Inflammatory macrophage treated with lipopolysaccharide for 1 hour (primary cell): ENCODE data around the gene SF3B2.
"Not testable (repeated sequence)": the region's sequence is repeated elsewhere in the genome, so short reads cannot be mapped to it uniquely, and the experiment has no call there.

Experiments used
- DNase-seq, 2 donors: peaks; one replicate each; pipeline ENCODE4 v3.0.0-alpha.2; 2020 to 2022

SF3B2 gene

GRCh38 chr11:66051766-66052663, at the start of gene SF3B2:
Gene SF3B2, plus strand, starts transcription at chr11:66052364. Its CDS starts 21 bp downstream, at chr11:66052385.
- peak; percentile 92 to 97 for DNase-seq

- DNase-seq = no peak
These were observed 49.4 kb upstream of the SF3B2 start for GRCh38 chr11:66002648-66003225.

GRCh38 chr11:66003291-66003690, 48.9 kb upstream of the SF3B2 start:
- no peak for DNase-seq

- DNase-seq = no peak
These were observed 48.0 kb upstream of the SF3B2 start for GRCh38 chr11:66004186-66004585.

GRCh38 chr11:66006134-66006890, 45.9 kb upstream of the SF3B2 start:
- no peak for DNase-seq

GRCh38 chr11:66006891-66007176, 45.3 kb upstream of the SF3B2 start:
- DNase-seq = no peak

GRCh38 chr11:66007201-66007634, 44.9 kb upstream of the SF3B2 start:
- DNase-seq = no peak

GRCh38 chr11:66008095-66008467, 44.1 kb upstream of the SF3B2 start:
- no peak for DNase-seq

GRCh38 chr11:66008468-66009101, 43.6 kb upstream of the SF3B2 start:
- DNase-seq = peak in 1 of 2 donors; percentile 18

DNA sequence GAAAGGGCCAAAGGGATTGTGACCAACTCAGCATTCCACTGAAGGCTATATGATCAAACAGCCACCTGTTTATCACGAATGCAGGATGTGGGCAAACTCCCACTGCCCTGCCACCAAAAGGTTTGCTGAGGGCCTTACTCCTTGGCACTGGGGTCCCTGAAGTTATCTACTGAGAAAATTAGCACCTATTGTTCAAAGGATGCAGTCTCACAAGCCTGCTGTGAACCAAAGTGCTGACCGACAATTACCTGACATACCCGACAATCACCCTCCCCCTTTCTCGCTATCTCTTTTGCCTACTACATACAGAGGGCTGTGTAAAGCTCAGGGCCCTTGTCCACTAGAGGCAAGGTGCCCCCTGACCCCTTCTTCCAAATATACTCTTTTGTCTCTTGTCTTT, 42.1 kb upstream of the SF3B2 start:
- DNase-seq = not testable (repeated sequence)

- DNase-seq = no peak
These were observed 40.9 kb upstream of the SF3B2 start for GRCh38 chr11:66011239-66011784.

DNA sequence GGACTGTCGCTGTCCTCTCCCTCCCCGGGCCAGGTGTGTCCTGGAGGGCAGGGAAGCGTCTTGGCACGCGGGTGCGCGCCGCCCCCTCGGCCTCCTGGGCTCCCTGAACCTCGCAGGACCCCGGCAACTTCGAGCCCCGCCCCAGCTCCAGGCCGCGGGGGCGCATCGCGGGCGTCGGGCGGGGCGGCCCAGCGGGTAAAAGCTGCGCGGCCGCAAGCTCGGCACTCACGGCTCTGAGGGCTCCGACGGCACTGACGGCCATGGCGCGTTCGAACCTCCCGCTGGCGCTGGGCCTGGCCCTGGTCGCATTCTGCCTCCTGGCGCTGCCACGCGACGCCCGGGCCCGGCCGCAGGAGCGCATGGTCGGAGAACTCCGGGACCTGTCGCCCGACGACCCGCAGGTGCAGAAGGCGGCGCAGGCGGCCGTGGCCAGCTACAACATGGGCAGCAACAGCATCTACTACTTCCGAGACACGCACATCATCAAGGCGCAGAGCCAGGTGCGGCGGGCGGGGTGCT, 40.3 kb upstream of the SF3B2 start, which contains the start of gene CST6:
Gene CST6 (plus strand): TSS at position 224 of the 519 bp plus-strand sequence. CDS start 37 bp downstream, at position 261.
- DNase-seq = no peak

DNA sequence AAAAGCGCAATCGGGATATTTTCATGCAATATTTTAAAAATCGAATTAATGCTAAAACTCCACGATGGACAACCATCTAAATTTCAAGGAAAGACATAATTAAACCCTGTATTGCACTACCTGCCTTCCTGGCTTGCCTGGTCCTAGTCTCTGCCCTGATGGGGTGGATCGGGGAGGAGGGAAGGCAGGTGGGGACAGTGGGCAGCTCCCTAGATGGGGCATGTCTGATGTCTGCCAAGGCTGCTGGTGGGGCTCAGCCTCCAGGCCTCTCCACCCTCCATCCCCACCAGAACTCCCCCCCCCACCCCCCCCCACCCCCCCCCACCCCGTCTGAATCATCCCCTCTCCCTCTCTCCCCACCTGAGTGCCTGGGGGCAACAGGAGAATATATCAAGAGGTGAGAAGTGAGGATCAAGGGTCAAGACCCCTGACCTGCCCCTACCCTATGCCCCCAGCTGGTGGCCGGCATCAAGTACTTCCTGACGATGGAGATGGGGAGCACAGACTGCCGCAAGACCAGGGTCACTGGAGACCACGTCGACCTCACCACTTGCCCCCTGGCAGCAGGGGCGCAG, 39.7 kb upstream of the SF3B2 start:
- no peak for DNase-seq

DNA sequence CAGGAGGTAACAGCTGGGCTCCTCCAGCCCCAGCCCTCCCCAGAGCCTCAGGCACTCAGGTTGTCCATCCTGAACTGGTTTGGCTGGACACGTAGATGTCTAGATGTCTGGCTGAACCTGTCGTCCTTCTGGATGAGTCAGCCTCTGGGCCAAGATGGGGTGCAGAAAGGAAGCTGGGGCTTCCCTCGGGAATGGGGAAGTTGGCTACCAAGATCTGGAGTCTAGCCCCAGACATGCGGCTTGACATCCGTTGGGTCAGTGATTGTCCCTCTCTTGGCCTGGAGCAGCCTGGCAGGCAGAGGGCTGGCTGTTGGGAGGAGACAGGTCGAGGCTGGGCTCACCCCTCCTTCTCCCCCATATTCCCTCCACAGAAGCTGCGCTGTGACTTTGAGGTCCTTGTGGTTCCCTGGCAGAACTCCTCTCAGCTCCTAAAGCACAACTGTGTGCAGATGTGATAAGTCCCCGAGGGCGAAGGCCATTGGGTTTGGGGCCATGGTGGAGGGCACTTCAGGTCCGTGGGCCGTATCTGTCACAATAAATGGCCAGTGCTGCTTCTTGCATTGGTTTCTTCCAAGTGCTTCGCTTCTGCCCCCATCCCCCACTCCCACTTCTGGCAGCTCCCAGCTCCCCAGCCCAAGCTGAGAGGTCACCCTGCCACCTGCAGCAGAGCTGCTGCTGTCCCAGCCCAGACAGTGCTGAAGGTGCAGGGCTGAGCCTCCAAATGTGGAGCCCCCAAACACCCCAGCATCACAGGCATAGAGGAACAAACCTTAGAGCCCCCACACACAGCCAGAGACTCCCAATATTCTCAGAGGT, 39.0 kb upstream of the SF3B2 start:
- DNase-seq = peak; percentile 77 to 78

DNA sequence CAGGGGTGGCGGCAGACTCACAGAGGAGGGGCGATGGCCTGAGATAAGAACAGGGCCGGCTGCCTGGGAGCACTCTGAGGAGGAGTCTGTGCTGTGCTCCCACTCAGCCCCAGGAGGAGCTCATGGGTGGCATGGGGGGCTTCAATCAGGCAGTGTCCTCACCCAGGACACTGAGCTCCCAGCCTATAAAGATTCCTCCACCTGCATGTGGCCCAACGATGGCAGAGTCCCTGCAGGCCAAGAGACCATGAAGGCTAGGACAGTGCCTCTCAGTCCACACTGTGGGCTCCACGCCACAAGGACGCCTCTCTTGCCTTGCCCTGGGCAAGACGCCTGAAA, 38.4 kb upstream of the SF3B2 start:
- DNase-seq = no peak

GRCh38 chr11:66014804-66015453, 37.2 kb upstream of the SF3B2 start:
- DNase-seq = no peak

DNA sequence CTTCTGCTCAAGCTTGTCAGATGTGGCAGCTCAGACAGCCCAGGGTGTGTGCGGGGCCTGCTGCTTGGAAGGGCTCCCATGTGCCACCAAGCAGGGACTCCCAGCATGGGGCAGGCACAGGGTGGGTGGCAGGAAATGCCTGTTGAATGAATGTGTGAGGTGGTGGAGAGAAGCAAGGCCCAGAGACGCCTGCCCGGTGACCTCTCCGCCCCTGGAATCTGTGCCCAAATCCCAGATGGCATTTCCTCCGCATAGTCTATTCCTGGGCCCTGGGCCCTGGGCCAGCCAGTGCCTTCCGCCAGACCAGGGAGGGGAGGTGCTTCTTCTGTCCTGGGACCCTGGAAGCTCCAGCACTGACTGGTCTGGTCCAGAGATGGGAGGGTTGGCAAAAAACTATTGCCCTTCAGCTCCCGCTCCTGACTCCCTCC, 36.7 kb upstream of the SF3B2 start:
- no peak for DNase-seq

DNA sequence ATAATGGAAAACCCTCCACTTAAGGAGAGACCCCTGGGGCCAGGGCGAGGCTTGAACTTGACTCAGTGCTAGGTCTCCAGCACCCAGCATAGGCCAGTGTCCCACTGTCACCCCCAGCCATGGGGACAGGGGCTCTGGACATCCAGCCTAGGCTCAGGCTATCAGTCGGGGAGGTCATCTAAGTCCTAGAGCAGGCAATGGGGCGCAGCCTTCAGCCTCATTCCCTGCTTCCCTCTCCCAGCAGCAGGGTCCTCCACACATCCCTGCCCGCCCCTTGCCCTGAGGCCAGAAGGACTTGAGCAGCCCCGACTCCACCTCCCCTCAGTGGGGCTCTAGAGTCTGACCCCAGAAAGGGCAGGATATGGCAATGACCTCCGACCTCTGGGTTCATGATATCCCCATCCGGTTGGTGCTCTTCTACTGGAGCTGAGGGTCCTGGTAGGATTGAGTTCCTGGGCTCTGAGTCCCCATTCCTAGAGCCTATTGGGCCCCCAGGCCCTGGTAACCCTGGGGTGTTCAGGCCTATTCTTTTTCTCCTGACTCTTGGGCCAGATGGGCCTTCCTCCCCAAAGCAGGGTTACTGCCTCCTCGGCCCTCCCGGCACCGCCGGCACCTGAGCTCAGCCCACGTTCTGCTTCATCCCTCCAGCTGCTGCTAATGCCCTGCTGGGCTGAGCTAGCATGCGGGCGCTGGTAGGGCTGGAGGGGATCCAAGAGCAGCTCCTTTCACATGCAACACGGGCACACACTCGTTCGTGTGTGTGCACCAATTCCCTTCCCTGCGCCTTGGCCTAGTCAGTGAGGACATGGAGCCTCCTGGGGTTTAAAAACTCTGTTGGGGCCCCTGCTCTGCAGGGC, 36.0 kb upstream of the SF3B2 start:
- no peak for DNase-seq

- DNase-seq = no peak
These were observed 35.4 kb upstream of the SF3B2 start for GRCh38 chr11:66016793-66017177.

- DNase-seq = no peak
These were observed 34.8 kb upstream of the SF3B2 start for GRCh38 chr11:66017321-66017720.
